ENCODE data around the gene KDM7A. TPM values are rescaled to one million over a fixed set of nuclear protein-coding genes. Genes with fewer than 3 reads are reported as not detected.

KDM7A gene
- total RNA-seq, 1 experiment from 2014 or later, result 6.6 TPM

DNA sequence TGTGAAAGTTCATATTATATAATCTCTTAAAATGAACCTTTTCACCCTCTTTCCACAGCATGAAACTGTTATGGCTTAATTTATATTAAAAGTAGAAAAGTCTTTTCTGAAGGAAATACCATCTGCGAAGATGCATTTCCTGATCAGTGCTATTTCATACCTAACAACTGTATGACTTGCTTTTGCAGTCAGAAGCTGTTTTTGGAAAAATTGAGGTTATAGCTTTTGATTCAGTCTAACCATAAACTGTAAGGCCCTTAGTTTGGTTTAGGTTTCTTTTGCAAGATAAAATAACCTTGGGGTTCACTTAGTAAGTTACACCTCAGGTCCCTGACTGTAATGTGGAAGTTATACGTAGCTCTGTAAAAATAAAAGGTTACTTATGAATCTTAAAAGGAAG lies 91.3 kb downstream of the KDM7A start:
- H2BK5ac ChIP-seq (ENCODE audit: insufficient read length, low read length), result no peak overlapping the region
- H3K14ac ChIP-seq (ENCODE audit: insufficient read depth, low read length), result no peak overlapping the region
- H2BK20ac ChIP-seq (ENCODE audit: low read depth, low read length, poor library complexity, severe bottlenecking), result no peak overlapping the region
- TF ChIP-seq, protein P1, sequence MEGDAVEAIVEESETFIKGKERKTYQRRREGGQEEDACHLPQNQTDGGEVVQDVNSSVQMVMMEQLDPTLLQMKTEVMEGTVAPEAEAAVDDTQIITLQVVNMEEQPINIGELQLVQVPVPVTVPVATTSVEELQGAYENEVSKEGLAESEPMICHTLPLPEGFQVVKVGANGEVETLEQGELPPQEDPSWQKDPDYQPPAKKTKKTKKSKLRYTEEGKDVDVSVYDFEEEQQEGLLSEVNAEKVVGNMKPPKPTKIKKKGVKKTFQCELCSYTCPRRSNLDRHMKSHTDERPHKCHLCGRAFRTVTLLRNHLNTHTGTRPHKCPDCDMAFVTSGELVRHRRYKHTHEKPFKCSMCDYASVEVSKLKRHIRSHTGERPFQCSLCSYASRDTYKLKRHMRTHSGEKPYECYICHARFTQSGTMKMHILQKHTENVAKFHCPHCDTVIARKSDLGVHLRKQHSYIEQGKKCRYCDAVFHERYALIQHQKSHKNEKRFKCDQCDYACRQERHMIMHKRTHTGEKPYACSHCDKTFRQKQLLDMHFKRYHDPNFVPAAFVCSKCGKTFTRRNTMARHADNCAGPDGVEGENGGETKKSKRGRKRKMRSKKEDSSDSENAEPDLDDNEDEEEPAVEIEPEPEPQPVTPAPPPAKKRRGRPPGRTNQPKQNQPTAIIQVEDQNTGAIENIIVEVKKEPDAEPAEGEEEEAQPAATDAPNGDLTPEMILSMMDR (conservative IDR thresholded peaks at IDR 0.05), result no peak
- no peak overlapping the region for H3T11ph ChIP-seq (ENCODE audit: low read length)
- no peak overlapping the region for H2AK5ac ChIP-seq (ENCODE audit: insufficient read length, low read length)
- no peak overlapping the region for H3K9ac ChIP-seq (ENCODE audit: extremely low read depth, insufficient read length, low read length)
- H3K9me3 ChIP-seq (ENCODE audit: control insufficient read depth, low read depth, low read length), result no peaks in the 10 kb centered on the region
- H3K23me2 ChIP-seq (ENCODE audit: insufficient read length, low read depth, low read length, poor library complexity, severe bottlenecking), result no peaks in the 10 kb centered on the region
- H3K79me2 ChIP-seq (ENCODE audit: insufficient read depth, low read length), result no peaks in the 10 kb centered on the region
- no CpG with 5 or more reads among the region's 2 CpGs for WGBS (ENCODE audit: extremely low coverage, insufficient read length, low lambda C conversion rate)
- H3K18ac ChIP-seq (ENCODE audit: insufficient read length, low read depth, low read length), result no peak overlapping the region
- H2BK12ac ChIP-seq (ENCODE audit: insufficient read length, low read depth, low read length), result no peak overlapping the region
- H3K27ac ChIP-seq (ENCODE audit: insufficient read length, low read depth, low read length), result no peak overlapping the region
- peaks cover 12 to 13% of the 10 kb centered on the region in 2 experiments for H3K4me1 Mint-ChIP-seq
- H3K27me3 ChIP-seq (ENCODE audit: insufficient read depth, low read length), result no peaks in the 10 kb centered on the region
- H3K4me1 ChIP-seq (ENCODE audit: insufficient read depth, low read length), result no peaks in the 10 kb centered on the region; the same call in 1 of the 2 replicates
- no peak overlapping the region for H4K91ac ChIP-seq (ENCODE audit: insufficient read length, low read depth, low read length)
- no peaks in the 10 kb centered on the region for H3K27me3 Mint-ChIP-seq (ENCODE audit: low read depth)
- no peak overlapping the region for H2AFZ ChIP-seq (ENCODE audit: low read length)
- H2BK15ac ChIP-seq (ENCODE audit: low read depth, low read length), result no peak overlapping the region
- no peak overlapping the region for H4K8ac ChIP-seq (replicated peaks; ENCODE audit: insufficient read length, low read depth, low read length)
- H3K4me3 Mint-ChIP-seq, result no peak overlapping the region
- no peak overlapping the region for H3K56ac ChIP-seq (ENCODE audit: insufficient read length, low read depth, low read length)
- no peaks in the 10 kb centered on the region for H3K79me1 ChIP-seq (ENCODE audit: insufficient read depth, low read depth, low read length, poor library complexity, severe bottlenecking)
- no peaks in the 10 kb centered on the region for H3K36me3 Mint-ChIP-seq (ENCODE audit: insufficient read depth in 1 of 3, low read depth in 3 of 3)
- no peak overlapping the region for H4K5ac ChIP-seq (ENCODE audit: insufficient read length, low read depth, low read length)
- no peak overlapping the region for H3K4me2 ChIP-seq (ENCODE audit: insufficient read depth, insufficient read length, low read length)
- no peaks in the 10 kb centered on the region for H4K20me1 ChIP-seq (ENCODE audit: control insufficient read depth, insufficient read depth, insufficient read length)
- H3K27ac Mint-ChIP-seq, result no peak overlapping the region; a peak in 1 of 7 replicates
- H2BK120ac ChIP-seq (ENCODE audit: low read depth, low read length, poor library complexity, severe bottlenecking), result no peak overlapping the region
- DNase-seq, result no peak
- no peak overlapping the region for H3K4ac ChIP-seq (ENCODE audit: low read depth, low read length)
- no peak overlapping the region for H3K23ac ChIP-seq (ENCODE audit: insufficient read length, low read depth, low read length)
- no peaks in the 10 kb centered on the region for H3K9me3 Mint-ChIP-seq

Data from H9 (cell line).